Stimulated activated CD4-positive, alpha-beta T cell treated with anti-CD3 and anti-CD28 coated beads, Interleukin-1b, Interleukin-23, amount 100 ng/mL, for 1 hour (primary cell): Measurements from ENCODE around the gene TMOD1.

Experiments used
- DNase-seq, 2 donors: peaks; one replicate each; pipeline ENCODE4 v3.0.0-alpha.2; 2020; ENCODE audit warnings: low read depth in 2 of 2

TMOD1 gene

GRCh38 chr9:97517331-97518089, 16.0 kb downstream of the TMOD1 start:
- no peak for DNase-seq

GRCh38 chr9:97518166-97518908, 16.9 kb downstream of the TMOD1 start:
- no peak for DNase-seq

GRCh38 chr9:97518909-97519307, 17.4 kb downstream of the TMOD1 start:
- DNase-seq: no peak

GRCh38 chr9:97519441-97519970, 18.0 kb downstream of the TMOD1 start:
- DNase-seq: no peak

- no peak for DNase-seq
These were observed 20.3 kb downstream of the TMOD1 start for GRCh38 chr9:97521576-97522333.

- no peak for DNase-seq
These were observed 23.0 kb downstream of the TMOD1 start for GRCh38 chr9:97524424-97524823.

- DNase-seq: no peak
These were observed 24.0 kb downstream of the TMOD1 start for GRCh38 chr9:97525451-97525850.

- no peak for DNase-seq
These were observed 25.6 kb downstream of the TMOD1 start for GRCh38 chr9:97526895-97527575.

GRCh38 chr9:97527626-97528528, 26.4 kb downstream of the TMOD1 start:
- no peak for DNase-seq

GRCh38 chr9:97528529-97529230, 27.2 kb downstream of the TMOD1 start:
- DNase-seq: no peak

GRCh38 chr9:97529363-97530076, 28.1 kb downstream of the TMOD1 start:
- no peak for DNase-seq

GRCh38 chr9:97531888-97532376, 30.5 kb downstream of the TMOD1 start:
- no peak for DNase-seq

- DNase-seq: no peak
These were observed 32.7 kb downstream of the TMOD1 start for GRCh38 chr9:97534185-97534584.

- no peak for DNase-seq
These were observed 33.6 kb downstream of the TMOD1 start for GRCh38 chr9:97534961-97535594.

GRCh38 chr9:97535771-97536170, 34.3 kb downstream of the TMOD1 start:
- no peak for DNase-seq

- no peak for DNase-seq
These were observed 35.0 kb downstream of the TMOD1 start for GRCh38 chr9:97536480-97536879.

- DNase-seq: no peak
These were observed 42.1 kb downstream of the TMOD1 start for GRCh38 chr9:97543561-97543960.

- DNase-seq: no peak
These were observed 44.0 kb downstream of the TMOD1 start for GRCh38 chr9:97545486-97545885.
